Body of pancreas (tissue), 4 donors: ENCODE measurements around the gene ZFHX3. TPM values are rescaled to one million over a fixed set of nuclear protein-coding genes. Genes with fewer than 3 reads are reported as not detected.
"Not testable (repeated sequence)": the region's sequence is repeated elsewhere in the genome, so short reads cannot be mapped to it uniquely, and the experiment has no call there.

Experiments used
- ATAC-seq: fragments of 150-250 bp; one replicate; pipeline ENCODE4 v1.9.1; 2016
- DNase-seq, 4 donors: peaks; one replicate each; pipeline ENCODE4 v3.0.0-alpha.2; 2019
- H3K27ac ChIP-seq, 4 donors: fragments of 200-600 bp; sonication (generic); 1 replicate in 3 of 4; 2 replicates in 1 of 4; pipeline versions ENCODE4 v1.5.1 to v1.6.1; 2016 to 2019; ENCODE audit warnings: mild to moderate bottlenecking in 1 of 4, mixed read lengths in 1 of 4, moderate library complexity in 1 of 4
- H3K27me3 ChIP-seq, 2 donors: fragments of 200-600 bp; sonication (generic); one replicate each; pipeline ENCODE4 v1.6.0; 2016; ENCODE audit warnings: mild to moderate bottlenecking in 1 of 2
- H3K36me3 ChIP-seq, 2 donors: fragments of 200-600 bp; sonication (generic); replicated peaks in 1 of 2; 2 replicates each; pipeline ENCODE4 v1.5.1; 2016; ENCODE audit warnings: low read depth in 2 of 2; ENCODE audit not compliant: insufficient read depth in 1 of 2
- H3K4me1 ChIP-seq: fragments of 200-600 bp; sonication (generic); one replicate; pipeline ENCODE4 v1.6.0; 2016
- H3K4me3 ChIP-seq, 2 donors: fragments of 200-600 bp; sonication (generic); 1 replicate in 1 of 2; 2 replicates in 1 of 2; pipeline ENCODE4 v1.5.1; 2016 to 2019
- H3K9me3 ChIP-seq, 3 donors: fragments of 200-600 bp; sonication (generic); 1 replicate in 2 of 3; 2 replicates in 1 of 3; pipeline ENCODE4 v1.5.1; 2016
- CTCF ChIP-seq, 7 experiments: fragments of 450-650 bp in 4 of 7; fragments of 200-600 bp in 3 of 7; sonication (generic) in 3 of 7; IDR thresholded peaks; one replicate each; pipeline ENCODE4 v1.5.1; 2016 to 2019; ENCODE audit warnings: antibody characterized with exemption in 7 of 7
- POLR2A ChIP-seq, 3 donors: fragments of 450-650 bp; IDR thresholded peaks; one replicate each; pipeline ENCODE4 v1.6.1; 2016; ENCODE audit warnings: antibody characterized with exemption in 3 of 3, mild to moderate bottlenecking in 2 of 3
- WGBS, 2 donors: methylation state at CpG; one replicate each; pipeline ENCODE4 v1.1.5; 2017; 5-methylcytosine and 5-hydroxymethylcytosine counted together
- intact Hi-C: fragments of 100-400 bp; cut with DNase I; formaldehyde crosslinking; loops from one replicate; pipeline ENCODE4 v1.15.1; 2023
- total RNA-seq, 2 donors: library from RNA; depleted of rRNA; stranded (reverse); fragments of >200 nt; gene quantifications; one replicate each; pipeline ENCODE4 v1.1.0, GENCODE V29; 2016

ZFHX3 gene
- total RNA-seq, 2 donors from 2014 or later, result 22.4 to 24.6 TPM

- ATAC-seq, result no peak
- intact Hi-C loops, result no loop called here
These were observed 33.2 kb downstream of the ZFHX3 start for GRCh38 chr16:73014768-73015167.

GRCh38 chr16:73013974-73014373, 34.0 kb downstream of the ZFHX3 start:
- H3K9me3 ChIP-seq, result no peaks in the 10 kb centered on the region
- intact Hi-C loops, result no loop called here
- H3K27me3 ChIP-seq, result no peaks in the 10 kb centered on the region
- H3K27ac ChIP-seq, result no peak overlapping the region
- DNase-seq (peak in 1 of 4 donors; percentile 3), ATAC-seq (no peak)
- H3K4me3 ChIP-seq, result no peak overlapping the region
- 92 to 95% methylated on average over 5 of the region's 5 CpGs for whole genome bisulfite sequencing, 2 donors
- peaks cover 54% of the 10 kb centered on the region for H3K4me1 ChIP-seq
- TF ChIP-seq CTCF (IDR thresholded peaks at IDR 0.05), result no peak
- TF ChIP-seq POLR2A (IDR thresholded peaks at IDR 0.05), result no peak
- H3K36me3 ChIP-seq, result no peaks in the 10 kb centered on the region

More at GRCh38 chr16:73014768-73015167, 33.2 kb downstream of the ZFHX3 start:
- Histone ChIP-seq H3K36me3 (no peaks in the 10 kb centered on the region), H3K4me1 (peaks cover 60% of the 10 kb centered on the region), H3K9me3 (no peaks in the 10 kb centered on the region), H3K27ac (peak overlapping the region; percentile 78 to 90 (median 87)), H3K4me3 (no peak overlapping the region), H3K27me3 (no peaks in the 10 kb centered on the region)
- 88 to 94% methylated on average over 2 to 3 of the region's 3 CpGs for WGBS, 2 donors
- no peak for TF ChIP-seq CTCF (IDR thresholded peaks at IDR 0.05)
- no peak for TF ChIP-seq POLR2A (IDR thresholded peaks at IDR 0.05)
- peak in 1 of 4 donors; percentile 5 for DNase-seq

GRCh38 chr16:73012341-73012740, 35.6 kb downstream of the ZFHX3 start:
- intact Hi-C loops, result no loop called here
- H3K4me3 ChIP-seq, result no peak overlapping the region

GRCh38 chr16:73011926-73012325, 36.0 kb downstream of the ZFHX3 start:
- TF ChIP-seq POLR2A (IDR thresholded peaks at IDR 0.05) (no peak), CTCF (IDR thresholded peaks at IDR 0.05) (no peak)
- no peak for ATAC-seq
- H3K4me1 ChIP-seq, result peaks cover 35% of the 10 kb centered on the region

More at GRCh38 chr16:73012341-73012740, 35.6 kb downstream of the ZFHX3 start:
- ATAC-seq (no peak), DNase-seq (no peak)
- H3K4me1 ChIP-seq, result peaks cover 39% of the 10 kb centered on the region
- H3K36me3 ChIP-seq, result no peaks in the 10 kb centered on the region
- H3K9me3 ChIP-seq, result no peaks in the 10 kb centered on the region
- H3K27ac ChIP-seq, result no peak overlapping the region
- no peaks in the 10 kb centered on the region for H3K27me3 ChIP-seq
- 91 to 96% methylated on average over 5 of the region's 5 CpGs for WGBS, 2 donors
- TF ChIP-seq POLR2A (IDR thresholded peaks at IDR 0.05) (no peak), CTCF (IDR thresholded peaks at IDR 0.05) (no peak)

GRCh38 chr16:73010150-73010676, 37.7 kb downstream of the ZFHX3 start:
- intact Hi-C loops, result no loop called here
- Histone ChIP-seq H3K27ac (peak overlapping the region in 1 of 4 donors; percentile 44), H3K4me1 (peaks cover 19% of the 10 kb centered on the region), H3K9me3 (no peaks in the 10 kb centered on the region), H3K27me3 (no peaks in the 10 kb centered on the region), H3K4me3 (no peak overlapping the region), H3K36me3 (no peaks in the 10 kb centered on the region)
- DNase-seq (peak in 3 of 4 donors; percentile 12 to 40 (median 18)), ATAC-seq (no peak)
- WGBS, 2 donors, result 38 to 58% methylated on average over 12 of the region's 12 CpGs
- TF ChIP-seq POLR2A (IDR thresholded peaks at IDR 0.05), result no peak
- TF ChIP-seq CTCF (IDR thresholded peaks at IDR 0.05), result no peak

More at GRCh38 chr16:73011926-73012325, 36.0 kb downstream of the ZFHX3 start:
- 84 to 86% methylated on average over 3 to 4 of the region's 4 CpGs for WGBS, 2 donors
- intact Hi-C loops, result no loop called here
- H3K4me3 ChIP-seq, result no peak overlapping the region
- H3K36me3 ChIP-seq, result no peaks in the 10 kb centered on the region
- H3K27me3 ChIP-seq, result no peaks in the 10 kb centered on the region
- H3K9me3 ChIP-seq, result no peaks in the 10 kb centered on the region
- no peak overlapping the region for H3K27ac ChIP-seq
- peak in 1 of 4 donors; percentile 4 for DNase-seq

GRCh38 chr16:73009710-73010109, 38.2 kb downstream of the ZFHX3 start:
- 89 to 97% methylated on average over 11 of the region's 11 CpGs for WGBS, 2 donors
- H3K27me3 ChIP-seq, intact Hi-C loops, H3K36me3 ChIP-seq, H3K4me3 ChIP-seq, ATAC-seq, H3K27ac ChIP-seq, H3K9me3 ChIP-seq: not testable (repeated sequence)
- H3K4me1 ChIP-seq, result peaks cover 14% of the 10 kb centered on the region
- DNase-seq, result peak in 1 of 4 donors; percentile 2
